Subcutaneous adipose tissue (tissue), 4 donors: Measurements from ENCODE around the gene PKP4. TPM values are rescaled to one million over a fixed set of nuclear protein-coding genes. Genes with fewer than 3 reads are reported as not detected.

Experiments used
- CTCF ChIP-seq: fragments of 450-650 bp; IDR thresholded peaks from one replicate; pipeline ENCODE4 v1.5.1; 2016; ENCODE audit warnings: low read depth, mild to moderate bottlenecking, control low read depth, antibody characterized with exemption, moderate library complexity
- small RNA-seq: library from RNA; depleted of rRNA; stranded (forward); fragments of <200 nt; gene quantifications from one replicate; pipeline ENCODE3, GENCODE V24; 2016
- total RNA-seq, 4 donors: library from RNA; depleted of rRNA; stranded (reverse); fragments of >200 nt; gene quantifications; one replicate each; pipeline ENCODE4 v1.1.0, GENCODE V29; 2016

Gene PKP4
- total RNA-seq, 4 donors from 2014 or later: 29.6 to 90.6 (median 68.0) TPM

DNA sequence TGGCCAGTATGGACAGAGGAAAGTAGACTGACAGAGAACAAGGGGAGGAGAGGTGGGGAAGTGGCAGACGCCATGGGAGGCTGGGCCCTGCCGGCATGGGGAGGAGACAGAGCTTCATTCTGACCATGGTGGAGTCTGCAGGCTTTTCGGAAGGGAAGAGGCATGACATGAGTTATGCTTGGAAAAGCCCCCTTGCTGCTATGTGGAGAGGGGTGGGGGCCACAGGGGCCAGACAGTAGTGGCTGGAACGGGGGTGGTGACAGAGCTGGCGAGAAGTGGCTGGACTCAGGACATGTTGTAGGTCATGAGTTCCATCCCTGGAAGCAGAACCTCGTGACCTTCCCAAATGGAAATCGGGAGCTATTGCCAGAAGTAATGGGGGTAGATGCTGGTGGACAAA, 271.7 kb downstream of the PKP4 start:
- TF ChIP-seq CTCF: no peak

GRCh38 chr2:158729451-158729850, 272.7 kb downstream of the PKP4 start:
- no peak for TF ChIP-seq CTCF

GRCh38 chr2:158729873-158730620, 273.3 kb downstream of the PKP4 start:
- no peak for TF ChIP-seq CTCF

DNA sequence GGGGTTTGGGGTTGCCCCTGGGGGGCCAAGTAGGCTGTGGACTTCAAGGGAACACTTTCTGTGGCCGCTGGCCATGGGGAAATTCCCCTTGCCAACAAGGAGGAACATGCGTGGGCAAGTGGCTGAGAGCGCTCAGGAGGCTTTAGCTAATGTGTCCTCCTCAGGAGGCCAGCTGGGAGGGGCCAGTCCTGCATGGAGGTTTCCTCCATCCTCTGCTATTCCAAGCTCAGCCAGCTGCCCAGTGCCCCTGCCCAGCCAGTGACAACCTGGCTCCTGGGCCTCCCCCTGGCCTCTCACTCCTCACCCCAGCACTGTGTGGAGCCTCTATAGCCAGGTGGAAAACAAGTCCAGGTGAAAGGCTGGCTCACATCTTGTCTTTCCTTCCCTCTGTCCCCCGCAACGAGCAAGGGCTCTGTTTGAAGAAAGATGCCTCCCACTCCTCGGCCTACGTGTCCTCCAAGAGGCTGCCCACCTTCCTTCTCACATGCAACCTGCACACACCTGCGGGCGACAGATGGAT, 273.9 kb downstream of the PKP4 start:
- TF ChIP-seq CTCF: no peak

DNA sequence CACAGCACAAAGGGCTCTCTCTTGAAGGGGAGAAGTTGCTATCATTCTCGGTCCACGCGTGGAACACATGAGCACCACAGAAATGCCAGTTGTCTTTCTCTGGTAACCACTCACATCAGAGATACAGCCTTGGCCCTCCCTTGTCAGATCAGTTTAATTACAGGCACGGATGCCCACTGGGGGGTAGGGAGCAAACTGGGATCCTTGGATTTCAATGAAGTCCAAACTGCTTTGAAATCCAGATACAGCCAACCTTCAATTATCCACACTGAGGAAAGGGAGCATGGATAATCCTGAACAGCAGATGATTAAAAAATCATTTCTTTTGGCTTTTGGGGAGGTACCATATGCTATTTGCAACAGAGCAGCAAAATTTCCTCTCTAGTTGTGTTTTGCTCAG, 274.6 kb downstream of the PKP4 start:
- TF ChIP-seq CTCF: no peak

Small RNA genes within 50 kb of the gene (small RNA-seq; reads per million reads assigned to genes)
- gene AC005042.3: not detected
- not detected for gene RN7SL393P

Other genes with a start within 250 kb of the PKP4 start
- 1 to 10 TPM in 2 of 4 donors, under 1 TPM in 2; 0.51 to 2.0 (median 1.3) TPM for gene CCDC148, start 199 bp upstream of the PKP4 start, total RNA-seq